ENCODE measurements around the gene DRGX.

The DRGX gene

GRCh38 chr10:49362596-49363260 lies 33.2 kb downstream of the DRGX start:
- DNase-seq (ENCODE audit: low read depth in 2 of 2): no peak

- DNase-seq (ENCODE audit: low read depth in 2 of 2): no peak
Measured at GRCh38 chr10:49361735-49362568, 33.9 kb downstream of the DRGX start.

- DNase-seq (ENCODE audit: low read depth in 2 of 2): no peak
Measured at GRCh38 chr10:49361178-49361554, 34.7 kb downstream of the DRGX start.

GRCh38 chr10:49360271-49361177 lies 35.4 kb downstream of the DRGX start:
- DNase-seq (ENCODE audit: low read depth in 2 of 2): no peak

- DNase-seq (ENCODE audit: low read depth in 2 of 2): no peak
Measured at GRCh38 chr10:49359349-49360270, 36.3 kb downstream of the DRGX start.

- DNase-seq (ENCODE audit: low read depth in 2 of 2): no peak
Measured at GRCh38 chr10:49357910-49358309, 38.0 kb downstream of the DRGX start.

GRCh38 chr10:49356944-49357343 lies 38.9 kb downstream of the DRGX start:
- DNase-seq (ENCODE audit: low read depth in 2 of 2): no peak

GRCh38 chr10:49356181-49356580 lies 39.7 kb downstream of the DRGX start:
- DNase-seq (ENCODE audit: low read depth in 2 of 2): no peak

- DNase-seq (ENCODE audit: low read depth in 2 of 2): no peak
Measured at GRCh38 chr10:49355221-49355620, 40.7 kb downstream of the DRGX start.

GRCh38 chr10:49354593-49354992 lies 41.3 kb downstream of the DRGX start:
- no peak for DNase-seq (ENCODE audit: low read depth in 2 of 2)

GRCh38 chr10:49353895-49354566 lies 41.9 kb downstream of the DRGX start:
- no peak for DNase-seq (ENCODE audit: low read depth in 2 of 2)

- DNase-seq (ENCODE audit: low read depth in 2 of 2): no peak
Measured at GRCh38 chr10:49353026-49353894, 42.6 kb downstream of the DRGX start.

GRCh38 chr10:49352323-49352722 lies 43.6 kb downstream of the DRGX start:
- DNase-seq (ENCODE audit: low read depth in 2 of 2): no peak

- no peak for DNase-seq (ENCODE audit: low read depth in 2 of 2)
Measured at GRCh38 chr10:49351669-49352068, 44.2 kb downstream of the DRGX start.

GRCh38 chr10:49350846-49351532 lies 44.9 kb downstream of the DRGX start:
- no peak for DNase-seq (ENCODE audit: low read depth in 2 of 2)

GRCh38 chr10:49350138-49350537 lies 45.8 kb downstream of the DRGX start:
- no peak for DNase-seq (ENCODE audit: low read depth in 2 of 2)

GRCh38 chr10:49349390-49349789 lies 46.5 kb downstream of the DRGX start:
- DNase-seq (ENCODE audit: low read depth in 2 of 2): no peak

GRCh38 chr10:49348593-49348992 lies 47.3 kb downstream of the DRGX start:
- DNase-seq (ENCODE audit: low read depth in 2 of 2): no peak

- no peak for DNase-seq (ENCODE audit: low read depth in 2 of 2)
Measured at GRCh38 chr10:49347827-49348226, 48.1 kb downstream of the DRGX start.

Data from activated CD4-positive, alpha-beta T cell treated with anti-CD3 and anti-CD28 coated beads for 24 hours (primary cell).